Liver (tissue), 9 donors: ENCODE data around the gene ZNF574. TPM values are rescaled to one million over a fixed set of nuclear protein-coding genes. Genes with fewer than 3 reads are reported as not detected.

Experiments
- DNase-seq: peaks from one replicate; pipeline ENCODE4 v3.0.0-alpha.2; 2017; ENCODE audit warnings: low spot score
- H3K27ac ChIP-seq, 2 donors: one replicate each; pipeline ENCODE4 v1.7.0; 2013; ENCODE audit warnings: inconsistent platforms in 2 of 2, low read length in 2 of 2, control low read depth in 1 of 2, low read depth in 1 of 2, mild to moderate bottlenecking in 1 of 2
- H3K27me3 ChIP-seq, 4 donors: one replicate each; pipeline versions ENCODE4 v1.6.1 to v1.7.0; 2013; ENCODE audit warnings: low read length in 3 of 4, inconsistent platforms in 1 of 4, mild to moderate bottlenecking in 1 of 4, moderate library complexity in 1 of 4; ENCODE audit not compliant: control insufficient read depth in 4 of 4, insufficient read depth in 4 of 4
- H3K36me3 ChIP-seq, 4 donors: one replicate each; pipeline versions ENCODE4 v1.6.1 to v1.7.0; 2013; ENCODE audit warnings: low read length in 3 of 4, mild to moderate bottlenecking in 3 of 4, low read depth in 1 of 4, moderate library complexity in 1 of 4; ENCODE audit not compliant: control insufficient read depth in 4 of 4, insufficient read depth in 3 of 4
- H3K4me1 ChIP-seq, 4 donors: one replicate each; pipeline versions ENCODE4 v1.6.1 to v1.7.0; 2013; ENCODE audit warnings: low read length in 3 of 4, mild to moderate bottlenecking in 3 of 4, moderate library complexity in 1 of 4; ENCODE audit not compliant: control insufficient read depth in 4 of 4, insufficient read depth in 4 of 4
- H3K4me3 ChIP-seq, 3 donors: one replicate each; pipeline versions ENCODE4 v1.6.1 to v1.7.0; 2013; ENCODE audit warnings: low read length in 3 of 3, control low read depth in 1 of 3, low read depth in 1 of 3, mild to moderate bottlenecking in 1 of 3
- H3K9ac ChIP-seq, 2 donors: one replicate each; pipeline ENCODE4 v1.7.0; 2013; ENCODE audit warnings: low read length in 2 of 2, mild to moderate bottlenecking in 2 of 2, moderate library complexity in 2 of 2, control low read depth in 1 of 2, low read depth in 1 of 2
- H3K9me3 ChIP-seq, 4 donors: one replicate each; pipeline versions ENCODE4 v1.6.1 to v1.7.0; 2013; ENCODE audit warnings: low read length in 3 of 4; ENCODE audit not compliant: control insufficient read depth in 4 of 4
- CTCF ChIP-seq: fragments of 150-350 bp; IDR thresholded peaks from 2 replicates; pipeline ENCODE4 v1.5.1; 2017; ENCODE audit warnings: improper control_type of control experiment, low read depth, low read length; ENCODE audit not compliant: missing input control
- EGR1 ChIP-seq, 2 donors: IDR thresholded peaks; 2 replicates each; pipeline ENCODE4 v1.6.1; 2016 to 2018; ENCODE audit warnings: antibody characterized with exemption in 2 of 2, low read depth in 2 of 2
- FOXA2 ChIP-seq: IDR thresholded peaks from 2 replicates; pipeline ENCODE4 v1.6.1; 2016; ENCODE audit warnings: antibody characterized with exemption
- HNF4A ChIP-seq, 2 donors: conservative IDR thresholded peaks; 2 replicates each; pipeline ENCODE4 v1.6.1; 2016; ENCODE audit warnings: antibody characterized with exemption in 2 of 2, mild to moderate bottlenecking in 2 of 2
- HNF4G ChIP-seq: IDR thresholded peaks from 2 replicates; pipeline ENCODE4 v1.6.1; 2016; ENCODE audit warnings: antibody characterized with exemption
- NR2F2 ChIP-seq: IDR thresholded peaks from 2 replicates; pipeline ENCODE4 v1.6.1; 2016; ENCODE audit warnings: antibody characterized with exemption
- RAD21 ChIP-seq, 2 donors: IDR thresholded peaks; 2 replicates each; pipeline ENCODE4 v1.6.1; 2016; ENCODE audit warnings: antibody characterized with exemption in 2 of 2, mild to moderate bottlenecking in 2 of 2
- SP1 ChIP-seq: IDR thresholded peaks from 2 replicates; pipeline ENCODE4 v1.6.1; 2018; ENCODE audit warnings: antibody characterized with exemption, mild to moderate bottlenecking
- TAF1 ChIP-seq: conservative IDR thresholded peaks from 2 replicates; pipeline ENCODE4 v1.6.1; 2016; ENCODE audit warnings: antibody characterized with exemption, mild to moderate bottlenecking
- YY1 ChIP-seq: IDR thresholded peaks from 2 replicates; pipeline ENCODE4 v1.6.1; 2016; ENCODE audit warnings: antibody characterized with exemption, mild to moderate bottlenecking
- WGBS: extraction: QIAGEN DNeasy Blood & Tissue Kit; methylation state at CpG from one replicate; pipeline ENCODE4 v1.1.7; 2013; 5-methylcytosine and 5-hydroxymethylcytosine counted together
- polyA plus RNA-seq, 2 donors: library from polyadenylated mRNA; stranded (reverse) in 1 of 2; unstranded in 1 of 2; fragments of 200-250 nt in 1 of 2; fragments of >200 nt in 1 of 2; fragmentation: Nextera tagmentation in 1 of 2; extraction: Ambion mirVana in 1 of 2; gene quantifications; one replicate each; pipeline versions ENCODE4 v1.2.1 to v1.2.3, GENCODE V29; 2013 to 2015
- total RNA-seq, 2 donors: library from RNA; depleted of rRNA; stranded (reverse); fragments of >200 nt; gene quantifications; one replicate each; pipeline ENCODE4 v1.2.3, GENCODE V29; 2014
- TF ChIP-seq, protein P1 (sequence below): IDR thresholded peaks from 2 replicates; pipeline ENCODE4 v1.6.1; 2016; ENCODE audit warnings: antibody characterized with exemption
- TF ChIP-seq, protein P2 (sequence below): IDR thresholded peaks from 2 replicates; pipeline ENCODE4 v1.6.1; 2016; ENCODE audit warnings: antibody characterized with exemption
- donor health status: healthy.
- donor health status: healthy.
- donor health status: healthy.
- donor health status: healthy.
- donor health status: healthy.

Gene ZNF574
- total and polyA plus RNA-seq, 4 donors: 3.3 to 7.4 (median 6.5) TPM

GRCh38 chr19:42091300-42091699 is 15.3 kb downstream of the ZNF574 start (continued):
- TF ChIP-seq, protein P1, sequence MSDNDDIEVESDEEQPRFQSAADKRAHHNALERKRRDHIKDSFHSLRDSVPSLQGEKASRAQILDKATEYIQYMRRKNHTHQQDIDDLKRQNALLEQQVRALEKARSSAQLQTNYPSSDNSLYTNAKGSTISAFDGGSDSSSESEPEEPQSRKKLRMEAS: no peak
- TF ChIP-seq HNF4A (conservative IDR thresholded peaks at IDR 0.05) (no peak), TAF1 (no peak)

GRCh38 chr19:42091742-42092141 is 15.8 kb downstream of the ZNF574 start:
- Histone ChIP-seq H3K9ac (no peak overlapping the region), H3K27ac (no peak overlapping the region), H3K4me3 (no peak overlapping the region), H3K9me3 (no peaks in the 10 kb centered on the region), H3K27me3 (no peaks in the 10 kb centered on the region), H3K36me3 (no peaks in the 10 kb centered on the region), H3K4me1 (no peaks in the 10 kb centered on the region)
- no peak for DNase-seq
- WGBS: 59% methylated on average over 10 of the region's 10 CpGs
- TF ChIP-seq FOXA2 (no peak), HNF4G (no peak), SP1 (no peak)
- TF ChIP-seq, protein P1: no peak

- 30% methylated on average over 5 of the region's 5 CpGs for WGBS
- TF ChIP-seq, protein P2, sequence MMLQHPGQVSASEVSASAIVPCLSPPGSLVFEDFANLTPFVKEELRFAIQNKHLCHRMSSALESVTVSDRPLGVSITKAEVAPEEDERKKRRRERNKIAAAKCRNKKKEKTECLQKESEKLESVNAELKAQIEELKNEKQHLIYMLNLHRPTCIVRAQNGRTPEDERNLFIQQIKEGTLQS: no peak
- TF ChIP-seq RAD21 (IDR thresholded peaks at IDR 0.05) (peak in 1 of 2 donors; percentile 56), CTCF (peak; percentile 10), NR2F2 (peak; percentile 86)
- Histone ChIP-seq H3K9me3 (no peaks in the 10 kb centered on the region), H3K4me3 (no peak overlapping the region), H3K4me1 (no peaks in the 10 kb centered on the region), H3K27me3 (no peaks in the 10 kb centered on the region), H3K9ac (no peak overlapping the region), H3K27ac (no peak overlapping the region), H3K36me3 (no peaks in the 10 kb centered on the region)
- no peak for DNase-seq
Measured at GRCh38 chr19:42092350-42092749, 16.4 kb downstream of the ZNF574 start.

DNA sequence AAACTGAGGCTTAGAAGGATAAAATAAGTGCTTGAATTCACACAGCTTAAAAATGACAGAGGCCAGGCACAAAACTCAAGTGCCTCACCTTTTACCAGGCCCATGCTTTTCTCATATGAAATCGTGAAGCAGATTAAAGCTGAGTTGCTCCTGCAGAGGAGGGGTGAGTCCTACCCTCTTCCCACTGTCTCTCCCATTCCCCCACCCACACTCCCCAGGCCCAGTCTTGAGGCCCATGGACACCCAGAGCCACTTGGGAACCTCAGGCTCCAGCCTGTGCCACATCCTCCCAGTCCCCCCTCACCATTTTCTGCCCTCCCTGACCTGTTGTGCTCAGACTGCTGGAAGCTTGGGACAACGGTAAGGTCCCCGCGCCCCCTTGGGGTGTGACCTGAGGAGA is 17.5 kb downstream of the ZNF574 start:
- Histone ChIP-seq H3K27me3 (no peaks in the 10 kb centered on the region), H3K36me3 (no peaks in the 10 kb centered on the region), H3K4me3 (no peak overlapping the region), H3K9me3 (no peaks in the 10 kb centered on the region), H3K27ac (no peak overlapping the region), H3K4me1 (no peaks in the 10 kb centered on the region), H3K9ac (no peak overlapping the region)
- no peak for DNase-seq
- TF ChIP-seq HNF4G: no peak
- no peak for TF ChIP-seq YY1
- no peak for TF ChIP-seq TAF1
- no peak for TF ChIP-seq FOXA2
- no peak for TF ChIP-seq EGR1 (IDR thresholded peaks at IDR 0.05; ENCODE audit: low read depth in 2 of 2)
- 70% methylated on average over 4 of the region's 4 CpGs for WGBS
